Esophagus muscularis mucosa (tissue), 4 donors: ENCODE data around the gene BCAS1. TPM values are rescaled to one million over a fixed set of nuclear protein-coding genes. Genes with fewer than 3 reads are reported as not detected.

Source experiments
- DNase-seq: peaks from one replicate; pipeline ENCODE4 v3.0.0-alpha.2; 2017; ENCODE audit errors: extremely low spot score
- H3K27ac ChIP-seq, 4 donors: fragments of 200-600 bp; sonication (generic); replicated peaks in 1 of 4; 1 replicate in 3 of 4; 2 replicates in 1 of 4; pipeline ENCODE4 v1.5.1; 2016 to 2019; ENCODE audit warnings: mild to moderate bottlenecking in 1 of 4
- H3K27me3 ChIP-seq, 4 donors: fragments of 200-600 bp; sonication (generic); one replicate each; pipeline versions ENCODE4 v1.5.1 to v1.6.0; 2016 to 2019
- H3K36me3 ChIP-seq, 4 donors: fragments of 200-600 bp; sonication (generic); one replicate each; pipeline ENCODE4 v1.5.1; 2016 to 2019
- H3K4me1 ChIP-seq, 4 donors: fragments of 200-600 bp; sonication (generic); one replicate each; pipeline ENCODE4 v1.5.1; 2016 to 2019
- H3K4me3 ChIP-seq, 4 donors: fragments of 200-600 bp; sonication (generic); 1 replicate in 2 of 4; 2 replicates in 2 of 4; pipeline ENCODE4 v1.5.1; 2016 to 2019; ENCODE audit warnings: mild to moderate bottlenecking in 4 of 4, moderate library complexity in 1 of 4
- H3K9me3 ChIP-seq, 4 donors: fragments of 200-600 bp; sonication (generic); 1 replicate in 3 of 4; 2 replicates in 1 of 4; pipeline ENCODE4 v1.5.1; 2016 to 2019
- CTCF ChIP-seq, 3 experiments: fragments of 200-600 bp in 2 of 3; fragments of 450-650 bp in 1 of 3; sonication (generic) in 2 of 3; IDR thresholded peaks; one replicate each; pipeline ENCODE4 v1.5.1; 2017 to 2019; ENCODE audit warnings: antibody characterized with exemption in 3 of 3, mild to moderate bottlenecking in 2 of 3, moderate library complexity in 1 of 3
- EP300 ChIP-seq: sonication (generic); formaldehyde crosslinking; IDR thresholded peaks from one replicate; pipeline ENCODE4 v1.6.1; 2017; ENCODE audit warnings: antibody characterized with exemption
- POLR2A ChIP-seq: fragments of 450-650 bp; IDR thresholded peaks from one replicate; pipeline ENCODE4 v1.6.1; 2017; ENCODE audit warnings: antibody characterized with exemption, moderate library complexity, mild to moderate bottlenecking, low read depth
- POLR2AphosphoS5 ChIP-seq, 2 donors: sonication (generic); formaldehyde crosslinking; IDR thresholded peaks; one replicate each; pipeline ENCODE4 v1.6.1; 2017; ENCODE audit warnings: antibody characterized with exemption in 2 of 2
- WGBS: methylation state at CpG from one replicate; pipeline ENCODE4 v1.1.5; 2018; 5-methylcytosine and 5-hydroxymethylcytosine counted together
- intact Hi-C: fragments of 100-400 bp; cut with DNase I; formaldehyde crosslinking; loops from one replicate; pipeline ENCODE4 v1.15.1; 2023
- total RNA-seq, 4 donors: library from RNA; depleted of rRNA; stranded (reverse); fragments of >200 nt; gene quantifications; one replicate each; pipeline versions ENCODE4 v1.1.0 to v1.2.1, GENCODE V29; 2016

The BCAS1 gene
- total RNA-seq, 4 donors from 2014 or later, result 0.13 to 0.46 TPM; not detected in 2

GRCh38 chr20:54002056-54002575 is 68.3 kb downstream of the BCAS1 start:
- DNase-seq, result no peak
- H3K4me1 ChIP-seq, result no peaks in the 10 kb centered on the region
- TF ChIP-seq CTCF (IDR thresholded peaks at IDR 0.05) (no peak), POLR2A (no peak), EP300 (no peak), POLR2AphosphoS5 (IDR thresholded peaks at IDR 0.05) (no peak)
- H3K36me3 ChIP-seq, result no peaks in the 10 kb centered on the region
- intact Hi-C loops, result no loop called here
- no peaks in the 10 kb centered on the region for H3K27me3 ChIP-seq
- H3K4me3 ChIP-seq, result no peak overlapping the region
- no peak overlapping the region for H3K27ac ChIP-seq
- H3K9me3 ChIP-seq, result peaks cover 0 to 16% (median 5%) of the 10 kb centered on the region in 4 donors
- 74% methylated on average over 2 of the region's 2 CpGs for WGBS

GRCh38 chr20:54000914-54001313 is 69.5 kb downstream of the BCAS1 start:
- intact Hi-C loops, result no loop called here
- Histone ChIP-seq H3K4me1 (no peaks in the 10 kb centered on the region), H3K9me3 (peaks cover 0 to 16% (median 5%) of the 10 kb centered on the region in 4 donors), H3K27me3 (no peaks in the 10 kb centered on the region), H3K36me3 (no peaks in the 10 kb centered on the region), H3K4me3 (no peak overlapping the region), H3K27ac (no peak overlapping the region)
- WGBS, result 52% methylated on average over 2 of the region's 2 CpGs
- no peak for DNase-seq
- TF ChIP-seq POLR2A, result no peak
- no peak for TF ChIP-seq CTCF (IDR thresholded peaks at IDR 0.05)
- TF ChIP-seq EP300, result no peak
- no peak for TF ChIP-seq POLR2AphosphoS5 (IDR thresholded peaks at IDR 0.05)

- no peak for DNase-seq
- TF ChIP-seq EP300, result no peak
- TF ChIP-seq CTCF (IDR thresholded peaks at IDR 0.05), result no peak
- TF ChIP-seq POLR2A, result no peak
- no peak for TF ChIP-seq POLR2AphosphoS5 (IDR thresholded peaks at IDR 0.05)
- intact Hi-C loops, result no loop called here
- H3K9me3 ChIP-seq, result peaks cover 0 to 16% (median 5%) of the 10 kb centered on the region in 4 donors
- H3K27ac ChIP-seq, result no peak overlapping the region
- no peaks in the 10 kb centered on the region for H3K36me3 ChIP-seq
- H3K4me1 ChIP-seq, result no peaks in the 10 kb centered on the region
- no peaks in the 10 kb centered on the region for H3K27me3 ChIP-seq
- H3K4me3 ChIP-seq, result no peak overlapping the region
Measured at GRCh38 chr20:54000262-54000661, 70.1 kb downstream of the BCAS1 start.

GRCh38 chr20:53999077-53999476 is 71.3 kb downstream of the BCAS1 start:
- Histone ChIP-seq H3K36me3 (no peaks in the 10 kb centered on the region), H3K9me3 (peaks cover 0 to 16% (median 5%) of the 10 kb centered on the region in 4 donors), H3K4me1 (no peaks in the 10 kb centered on the region), H3K4me3 (no peak overlapping the region), H3K27me3 (no peaks in the 10 kb centered on the region), H3K27ac (no peak overlapping the region)
- no peak for TF ChIP-seq CTCF (IDR thresholded peaks at IDR 0.05)
- TF ChIP-seq EP300, result no peak
- TF ChIP-seq POLR2AphosphoS5 (IDR thresholded peaks at IDR 0.05), result no peak
- no peak for TF ChIP-seq POLR2A
- intact Hi-C loops, result no loop called here
- 83% methylated on average over 3 of the region's 3 CpGs for WGBS
- no peak for DNase-seq
